ENCODE results near the gene MYO19.

Gene MYO19

GRCh38 chr17:36546418-36547093, 11.9 kb upstream of the MYO19 start:
- TF ChIP-seq REST (IDR thresholded peaks at IDR 0.05; ENCODE audit: insufficient read depth in 1 of 2, low read depth in 2 of 2, low read length in 2 of 2): no peak
- no peak for TF ChIP-seq TAF1 (IDR thresholded peaks at IDR 0.05; ENCODE audit: borderline replicate concordance, insufficient read depth, low read length)
- no peak for TF ChIP-seq FOXP2 (optimal IDR thresholded peaks at IDR 0.05; ENCODE audit: borderline replicate concordance, extremely low read depth, extremely low read length, insufficient read depth)
- no peak for TF ChIP-seq POLR2AphosphoS5 (IDR thresholded peaks at IDR 0.05; ENCODE audit: low read depth, low read length)
- no peak for TF ChIP-seq SIN3A (IDR thresholded peaks at IDR 0.05; ENCODE audit: borderline replicate concordance, insufficient read depth, low read length)

- TF ChIP-seq SIN3A (IDR thresholded peaks at IDR 0.05; ENCODE audit: borderline replicate concordance, insufficient read depth, low read length) (peak; percentile 46; the same call in 1 of the 2 replicates), POLR2AphosphoS5 (IDR thresholded peaks at IDR 0.05; ENCODE audit: low read depth, low read length) (peak; percentile 59), TAF1 (IDR thresholded peaks at IDR 0.05; ENCODE audit: borderline replicate concordance, insufficient read depth, low read length) (peak; percentile 68; the same call in 1 of the 2 replicates), REST (IDR thresholded peaks at IDR 0.05; ENCODE audit: insufficient read depth in 1 of 2, low read depth in 2 of 2, low read length in 2 of 2) (no peak), FOXP2 (optimal IDR thresholded peaks at IDR 0.05; ENCODE audit: borderline replicate concordance, extremely low read depth, extremely low read length, insufficient read depth) (peak; percentile 96)
Observed at GRCh38 chr17:36545465-36546417, 11.1 kb upstream of the MYO19 start.

- no peak; the same call in 1 of the 2 replicates for TF ChIP-seq TAF1 (IDR thresholded peaks at IDR 0.05; ENCODE audit: borderline replicate concordance, insufficient read depth, low read length)
Observed at GRCh38 chr17:36545077-36545464, 10.4 kb upstream of the MYO19 start.

- TF ChIP-seq POLR2AphosphoS5 (IDR thresholded peaks at IDR 0.05; ENCODE audit: low read depth, low read length): peak; percentile 84
- no peak for TF ChIP-seq FOXP2 (optimal IDR thresholded peaks at IDR 0.05; ENCODE audit: borderline replicate concordance, extremely low read depth, extremely low read length, insufficient read depth)
- peak; percentile 72 for TF ChIP-seq TAF1 (IDR thresholded peaks at IDR 0.05; ENCODE audit: borderline replicate concordance, insufficient read depth, low read length)
- TF ChIP-seq REST (IDR thresholded peaks at IDR 0.05; ENCODE audit: insufficient read depth in 1 of 2, low read depth in 2 of 2, low read length in 2 of 2): no peak
- peak; percentile 38; the same call in 1 of the 2 replicates for TF ChIP-seq SIN3A (IDR thresholded peaks at IDR 0.05; ENCODE audit: borderline replicate concordance, insufficient read depth, low read length)
Observed at GRCh38 chr17:36544307-36545076, 9.8 kb upstream of the MYO19 start, which contains the start of gene GGNBP2. Gene GGNBP2 (plus strand): TSS chr17:36544919. CDS start chr17:36545725, 806 bp downstream.

GRCh38 chr17:36544044-36544306, 9.3 kb upstream of the MYO19 start:
- TF ChIP-seq SIN3A (IDR thresholded peaks at IDR 0.05; ENCODE audit: borderline replicate concordance, insufficient read depth, low read length) (no peak), TAF1 (IDR thresholded peaks at IDR 0.05; ENCODE audit: borderline replicate concordance, insufficient read depth, low read length) (no peak), POLR2AphosphoS5 (IDR thresholded peaks at IDR 0.05; ENCODE audit: low read depth, low read length) (no peak), REST (IDR thresholded peaks at IDR 0.05; ENCODE audit: insufficient read depth in 1 of 2, low read depth in 2 of 2, low read length in 2 of 2) (peak in 1 of 2 experiments; percentile 8; a peak in 1 of 4 replicates), FOXP2 (optimal IDR thresholded peaks at IDR 0.05; ENCODE audit: borderline replicate concordance, extremely low read depth, extremely low read length, insufficient read depth) (no peak)

Measured in PFSK-1 (cell line).